Inflammatory macrophage treated with lipopolysaccharide for 4 hours (primary cell): ENCODE results near the gene ADGRG1.
"Not testable (repeated sequence)": the region's sequence is repeated elsewhere in the genome, so short reads cannot be mapped to it uniquely, and the experiment has no call there.

Source experiments
- DNase-seq: peaks from one replicate; pipeline ENCODE4 v3.0.0-alpha.2; 2020

The ADGRG1 gene

GRCh38 chr16:57628008-57628781, at the start of gene ADGRG1:
Gene ADGRG1 (plus strand): TSS chr16:57628630. CDS start chr16:57650288, 21,658 bp downstream.
- peak; percentile 78 for DNase-seq

GRCh38 chr16:57579361-57579665, 49.1 kb upstream of the ADGRG1 start:
- no peak for DNase-seq

GRCh38 chr16:57585051-57585687, 43.3 kb upstream of the ADGRG1 start:
- DNase-seq, result no peak

GRCh38 chr16:57588831-57589230, 39.6 kb upstream of the ADGRG1 start:
- DNase-seq, result no peak

- no peak for DNase-seq
Measured at GRCh38 chr16:57589374-57589773, 39.1 kb upstream of the ADGRG1 start.

- peak; percentile 87 for DNase-seq
Measured at GRCh38 chr16:57590654-57591085, 37.8 kb upstream of the ADGRG1 start.

- peak; percentile 76 for DNase-seq
Measured at GRCh38 chr16:57591086-57591869, 37.2 kb upstream of the ADGRG1 start.

- no peak for DNase-seq
Measured at GRCh38 chr16:57591870-57592485, 36.5 kb upstream of the ADGRG1 start.

- no peak for DNase-seq
Measured at GRCh38 chr16:57592591-57593003, 35.8 kb upstream of the ADGRG1 start.

- no peak for DNase-seq
Measured at GRCh38 chr16:57593021-57593420, 35.4 kb upstream of the ADGRG1 start.

GRCh38 chr16:57593990-57594389, 34.4 kb upstream of the ADGRG1 start:
- no peak for DNase-seq

- DNase-seq, result no peak
Measured at GRCh38 chr16:57594531-57595031, 33.8 kb upstream of the ADGRG1 start.

GRCh38 chr16:57596234-57596633, 32.2 kb upstream of the ADGRG1 start:
- not testable (repeated sequence) for DNase-seq

GRCh38 chr16:57598437-57598836, 30.0 kb upstream of the ADGRG1 start:
- DNase-seq, result no peak

GRCh38 chr16:57600048-57600835, 28.2 kb upstream of the ADGRG1 start:
- no peak for DNase-seq

- DNase-seq, result no peak
Measured at GRCh38 chr16:57600952-57601580, 27.4 kb upstream of the ADGRG1 start.

GRCh38 chr16:57601801-57602478, 26.5 kb upstream of the ADGRG1 start:
- DNase-seq, result peak; percentile 30

- DNase-seq, result peak; percentile 71
Measured at GRCh38 chr16:57603115-57604024, 25.1 kb upstream of the ADGRG1 start.

- DNase-seq, result no peak
Measured at GRCh38 chr16:57604177-57604576, 24.3 kb upstream of the ADGRG1 start.
